Measurements from ENCODE around the gene STK40. TPM values are rescaled to one million over a fixed set of nuclear protein-coding genes. Genes with fewer than 3 reads are reported as not detected.

STK40 gene
- total and polyA plus RNA-seq, 9 of the 15 experiments (the other 6 are each of a cell fraction or from before 2014, with no cell fraction given), result 0.69 to 94.3 (median 39.1) TPM

DNA sequence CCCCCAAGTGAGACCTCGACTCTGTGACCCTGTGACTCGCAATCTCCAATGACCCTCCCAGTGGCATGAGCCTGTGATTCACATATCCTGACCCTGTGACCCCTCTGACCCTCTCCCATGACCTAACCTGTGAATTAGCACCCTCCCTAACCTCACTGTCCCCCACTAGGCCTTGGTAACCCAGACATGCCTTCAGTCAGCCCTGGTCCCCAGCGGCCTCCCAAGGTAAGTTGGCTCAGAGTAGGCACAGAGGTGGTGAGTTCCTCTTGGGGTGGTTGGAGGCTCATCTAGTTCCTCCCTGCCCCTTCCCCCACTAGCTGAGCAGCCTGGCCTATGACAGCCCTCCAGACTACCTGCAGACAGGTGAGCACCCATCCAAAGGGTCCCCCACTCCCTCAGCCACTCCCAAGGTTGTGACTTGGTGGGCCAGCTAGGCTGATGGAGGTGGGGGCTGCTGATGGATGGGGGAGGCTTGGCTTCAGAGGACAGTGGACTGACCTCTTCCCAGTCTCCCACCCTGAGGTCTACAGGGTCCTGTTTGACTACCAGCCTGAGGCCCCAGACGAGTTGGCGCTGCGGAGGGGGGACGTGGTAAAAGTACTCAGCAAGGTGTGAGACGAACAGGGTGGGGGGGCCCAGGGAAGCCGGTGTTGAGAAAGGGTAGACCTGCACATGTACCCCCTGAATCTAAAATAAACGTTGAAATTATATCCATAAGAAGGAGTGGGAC, 78.0 kb downstream of the STK40 start:
- intact Hi-C loops (cut with micrococcal nuclease) (no loop called here), in situ Hi-C loops (cut with MboI) (no loop called here)
- no peaks in the 10 kb centered on the region for H4K20me1 ChIP-seq (replicated peaks; ENCODE audit: control insufficient read depth, insufficient read depth, low read length)
- H3K9me1 ChIP-seq (ENCODE audit: control insufficient read depth, insufficient read depth, low read length), result peaks cover 7% of the 10 kb centered on the region
- H3K4me3 ChIP-seq, result peak overlapping the region; percentile 51
- FAIRE-seq, result no peak
- H3K27me3 ChIP-seq (ENCODE audit: control insufficient read depth in 2 of 2, insufficient read depth in 2 of 2, low read length in 2 of 2), result no peaks in the 10 kb centered on the region
- peak overlapping the region; percentile 95 for H2AFZ ChIP-seq (ENCODE audit: low read depth, low read length)
- peaks cover 24% of the 10 kb centered on the region; the same call in 2 of the 3 replicates for H3K36me3 ChIP-seq (ENCODE audit: control insufficient read depth, insufficient read depth, low read length)
- peak overlapping the region; percentile 95 for H3K4me2 ChIP-seq (ENCODE audit: insufficient read depth, low read length)
- H3K27ac ChIP-seq (ENCODE audit: extremely low read depth, low read depth, low read length), result no peak overlapping the region
- H3K79me2 ChIP-seq (ENCODE audit: control insufficient read depth, insufficient read depth, low read length), result no peaks in the 10 kb centered on the region
- H3K9ac ChIP-seq (ENCODE audit: insufficient read depth in 1 of 2, low read depth in 2 of 2, low read length in 2 of 2), result peak overlapping the region; percentile 46 to 82; a peak in 3 of 4 replicates
- H3K4me1 ChIP-seq (replicated peaks in 1 of 2; ENCODE audit: control insufficient read depth in 2 of 2, insufficient read depth in 2 of 2, low read length in 2 of 2), result peaks cover 4 to 23% of the 10 kb centered on the region in 2 experiments; a peak in 3 of 5 replicates
- WGBS (ENCODE audit: insufficient coverage, low coverage, missing lambda C conversion rate), result 67% methylated on average over 9 of the region's 10 CpGs
- ChIA-PET POLR2A (interaction anchor here (1.0 to 2.5 kb wide), 6 partner anchors 13 to 180 kb away, joined by 3 to 19 read pairs (median 3); no protein-coding TSS in a partner anchor), CTCF (ENCODE audit: low intra/inter-chr PET ratio) (no interaction called here)
- ATAC-seq, result no peak
- BruUV-seq (replicated peaks), result no TSS peak
- no peaks in the 10 kb centered on the region for H3K9me3 ChIP-seq (replicated peaks; ENCODE audit: control insufficient read depth, insufficient read depth, low read depth, low read length)
- DNase-seq (ENCODE audit: extremely low read depth in 1 of 4, low spot score in 3 of 4), result peak in 1 of 4 experiments; percentile 28
- TF ChIP-seq FOXA3 (CRISPR knock-in tag; conservative IDR thresholded peaks at IDR 0.05 in 1 of 2, IDR thresholded peaks at IDR 0.05 in 1 of 2), result 0 out of 4 replicates have a peak, but pooled peaks of 1 of the 2 experiments have one; percentile 2
- TF ChIP-seq ZNF778 (CRISPR knock-in tag; IDR thresholded peaks at IDR 0.05), result no peak

DNA sequence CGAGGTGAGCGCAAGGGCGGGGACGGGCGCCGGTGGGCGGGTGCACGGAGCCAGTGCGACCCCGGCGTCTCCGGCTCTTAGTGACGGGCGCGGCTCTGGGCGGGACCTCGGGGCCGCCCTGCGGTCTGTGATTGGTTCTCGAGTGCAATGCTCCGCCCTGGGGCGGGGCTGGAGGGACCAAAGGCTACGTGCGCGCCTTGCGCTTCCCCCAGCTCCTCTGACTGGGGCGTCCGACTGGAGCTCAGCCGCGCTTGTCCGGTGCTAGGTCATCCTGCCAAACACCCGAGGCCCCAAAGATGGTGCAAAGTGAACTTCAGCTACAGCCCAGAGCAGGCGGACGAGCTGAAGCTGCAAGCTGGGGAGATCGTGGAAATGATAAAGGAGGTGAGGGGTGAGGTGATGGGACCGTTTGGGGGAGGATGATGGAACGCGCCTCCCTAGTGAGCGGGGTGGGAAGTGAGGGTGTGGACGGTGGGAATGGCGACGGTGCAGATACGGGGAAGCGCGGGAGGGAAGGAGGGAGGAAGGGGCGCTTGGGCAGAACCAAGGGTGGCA, 78.7 kb downstream of the STK40 start:
- ATAC-seq (peak; percentile 100), FAIRE-seq (peak; percentile 93), DNase-seq (ENCODE audit: extremely low read depth in 1 of 4, low spot score in 3 of 4) (peak; percentile 98 to 100 (median 100))
- H3K9me3 ChIP-seq (replicated peaks; ENCODE audit: control insufficient read depth, insufficient read depth, low read depth, low read length), result no peaks in the 10 kb centered on the region
- H3K4me2 ChIP-seq (ENCODE audit: insufficient read depth, low read length), result peak overlapping the region; percentile 95
- H3K9me1 ChIP-seq (ENCODE audit: control insufficient read depth, insufficient read depth, low read length), result peaks cover 7% of the 10 kb centered on the region
- H4K20me1 ChIP-seq (replicated peaks; ENCODE audit: control insufficient read depth, insufficient read depth, low read length), result no peaks in the 10 kb centered on the region; the same call in 1 of the 2 replicates
- peaks cover 4 to 23% of the 10 kb centered on the region in 2 experiments; a peak in 3 of 5 replicates for H3K4me1 ChIP-seq (replicated peaks in 1 of 2; ENCODE audit: control insufficient read depth in 2 of 2, insufficient read depth in 2 of 2, low read length in 2 of 2)
- H2AFZ ChIP-seq (ENCODE audit: low read depth, low read length), result peak overlapping the region; percentile 95
- intact Hi-C loops (cut with micrococcal nuclease), result no loop called here
- whole genome bisulfite sequencing (ENCODE audit: insufficient coverage, low coverage, missing lambda C conversion rate), result 1% methylated on average over 45 of the region's 46 CpGs
- H3K9ac ChIP-seq (ENCODE audit: insufficient read depth in 1 of 2, low read depth in 2 of 2, low read length in 2 of 2), result peak overlapping the region; percentile 46 to 82; a peak in 3 of 4 replicates
- CTCF ChIA-PET (ENCODE audit: low intra/inter-chr PET ratio), result no interaction called here
- H3K4me3 ChIP-seq, result peak overlapping the region; percentile 51
- POLR2A ChIA-PET, result interaction anchor here (0.6 to 1.5 kb wide), 13 partner anchors 13 to 722 kb away, joined by 3 to 9 read pairs (median 4); partner anchors contain the start of gene EVA1B
- H3K36me3 ChIP-seq (ENCODE audit: control insufficient read depth, insufficient read depth, low read length), result peaks cover 32% of the 10 kb centered on the region
- no peaks in the 10 kb centered on the region for H3K79me2 ChIP-seq (ENCODE audit: control insufficient read depth, insufficient read depth, low read length)
- H3K27me3 ChIP-seq (ENCODE audit: control insufficient read depth in 2 of 2, insufficient read depth in 2 of 2, low read length in 2 of 2), result no peaks in the 10 kb centered on the region
- no peak overlapping the region; the same call in 1 of the 3 replicates for H3K27ac ChIP-seq (ENCODE audit: extremely low read depth, low read depth, low read length)
- no TSS peak for BruUV-seq (replicated peaks)
- in situ Hi-C loops (cut with MboI), result no loop called here
- no peak for TF ChIP-seq ZNF143 (CRISPR knock-in tag; IDR thresholded peaks at IDR 0.05)
- no peak for TF ChIP-seq HDAC6 (IDR thresholded peaks at IDR 0.05; ENCODE audit: low read depth, low read length)
- TF ChIP-seq ZNF717 (CRISPR knock-in tag; IDR thresholded peaks at IDR 0.05), result no peak
- TF ChIP-seq ZBTB17 (CRISPR knock-in tag; IDR thresholded peaks at IDR 0.05), result peak; percentile 61; the same call in 1 of the 2 replicates
- peak in 1 of 2 experiments; percentile 27; a peak in 2 of 4 replicates for TF ChIP-seq RCOR1 (IDR thresholded peaks at IDR 0.05; ENCODE audit: borderline replicate concordance in 1 of 2, low read depth in 2 of 2, low read length in 2 of 2)
- TF ChIP-seq SRSF1 (IDR thresholded peaks at IDR 0.05; ENCODE audit: low read depth, low read length), result no peak
- no peak for TF ChIP-seq ZNF140 (CRISPR knock-in tag; IDR thresholded peaks at IDR 0.05)
- no peak for TF ChIP-seq MECOM (CRISPR knock-in tag; IDR thresholded peaks at IDR 0.05)
- peak; percentile 68 for TF ChIP-seq CXXC5 (CRISPR knock-in tag; IDR thresholded peaks at IDR 0.05)
- no peak for TF ChIP-seq ZNF197 (CRISPR knock-in tag; IDR thresholded peaks at IDR 0.05; ENCODE audit: low read depth)
- no peak for TF ChIP-seq ZSCAN32 (CRISPR knock-in tag; IDR thresholded peaks at IDR 0.05)
